CD4-positive, alpha-beta T cell (primary cell): ENCODE results near the gene TOR2A. TPM values are rescaled to one million over a fixed set of nuclear protein-coding genes. Genes with fewer than 3 reads are reported as not detected.
"Not testable (repeated sequence)": the region's sequence is repeated elsewhere in the genome, so short reads cannot be mapped to it uniquely, and the experiment has no call there.

Experiments
- ATAC-seq: fragments of 200-7000 bp; cut with Tn5 transposase; one replicate; pipeline ENCODE4 v1.10.0; 2022; ENCODE audit warnings: mild to moderate bottlenecking; ENCODE audit not compliant: poor library complexity
- CTCF ChIA-PET: fragments of 350-600 bp; sonication (Branson Sonifier 250); formaldehyde crosslinking; loops from one replicate; lab custom pipeline; 2021; ENCODE audit warnings: antibody characterized with exemption, inconsistent platforms; lab: Charles Lee
- POLR2A ChIA-PET: fragments of 350-600 bp; sonication (Branson Sonifier 250); formaldehyde crosslinking; loops from one replicate; lab custom pipeline; 2021; ENCODE audit warnings: antibody characterized with exemption, inconsistent platforms; lab: Charles Lee
- DNase-seq, 14 experiments: peaks; one replicate each; pipeline ENCODE4 v3.0.0-alpha.2; 2013 to 2020; ENCODE audit warnings: mixed read lengths in 2 of 14
- H3K27ac ChIP-seq, 2 donors: one replicate each; pipeline versions ENCODE4 v1.5.1 to v1.7.0; 2013; ENCODE audit warnings: low read length in 2 of 2, low read depth in 1 of 2, mild to moderate bottlenecking in 1 of 2
- H3K27me3 ChIP-seq, 2 experiments: 1 replicate in 1 of 2; 2 replicates in 1 of 2; pipeline versions ENCODE4 v1.6.1 to v1.7.0; 2013; ENCODE audit warnings: low read length in 2 of 2, control low read depth in 1 of 2, mild to moderate bottlenecking in 1 of 2, moderate library complexity in 1 of 2; ENCODE audit not compliant: insufficient read depth in 2 of 2, control insufficient read depth in 1 of 2
- H3K36me3 ChIP-seq: one replicate; pipeline ENCODE4 v1.6.1; 2013; ENCODE audit warnings: low read length, control low read depth; ENCODE audit not compliant: insufficient read depth
- H3K4me1 ChIP-seq: one replicate; pipeline ENCODE4 v1.6.1; 2013; ENCODE audit warnings: low read length, control low read depth; ENCODE audit not compliant: insufficient read depth
- H3K4me3 ChIP-seq: one replicate; pipeline ENCODE4 v1.5.1; 2013; ENCODE audit warnings: mild to moderate bottlenecking, low read length, moderate library complexity
- H3K9me3 ChIP-seq, 2 experiments: 1 replicate in 1 of 2; 2 replicates in 1 of 2; pipeline versions ENCODE4 v1.6.1 to v1.7.0; 2013; ENCODE audit warnings: low read length in 2 of 2, mild to moderate bottlenecking in 2 of 2, control low read depth in 1 of 2, moderate library complexity in 1 of 2; ENCODE audit not compliant: control insufficient read depth in 1 of 2, insufficient read depth in 1 of 2
- H3K27ac Mint-ChIP-seq: one replicate; pipeline ENCODE4 v1.8.0; 2020; ENCODE audit warnings: mixed read lengths
- H3K27me3 Mint-ChIP-seq: one replicate; pipeline ENCODE4 v1.8.0; 2021; ENCODE audit warnings: mixed read lengths
- H3K36me3 Mint-ChIP-seq: one replicate; pipeline ENCODE4 v1.8.0; 2021; ENCODE audit warnings: low read depth, mixed read lengths
- H3K4me1 Mint-ChIP-seq: one replicate; pipeline ENCODE4 v1.8.0; 2021; ENCODE audit warnings: low read depth, mixed read lengths
- H3K4me3 Mint-ChIP-seq: one replicate; pipeline ENCODE4 v1.8.0; 2020; ENCODE audit warnings: mild to moderate bottlenecking, mixed read lengths
- H3K9me3 Mint-ChIP-seq: one replicate; pipeline ENCODE4 v1.8.0; 2020; ENCODE audit warnings: mixed read lengths
- intact Hi-C, 2 experiments: fragments of 100-400 bp; cut with DNase I in 1 of 2; cut with micrococcal nuclease in 1 of 2; formaldehyde crosslinking; loops; one replicate each; pipeline versions ENCODE4 v1.15.1 to v1.9.0; 2023 to 2025; cut with DNase I, micrococcal nuclease
- total RNA-seq, 174 experiments: library from RNA in 2 of 174; stranded (reverse) in 2 of 174; gene quantifications; one replicate each; pipeline ENCODE4 v1.2.3 and lab custom pipeline; 2021 to 2026
- TF ChIP-seq, protein P1 (sequence below): fragments of 200-600 bp; IDR thresholded peaks from one replicate; pipeline ENCODE4 v1.8.0; 2022; ENCODE audit warnings: antibody characterized with exemption, mild to moderate bottlenecking

TOR2A gene
- total RNA-seq, 2 experiments from 2014 or later, result 7.6 to 8.2 TPM

GRCh38 chr9:127761061-127761460, 26.0 kb upstream of the TOR2A start:
- no peak overlapping the region for H3K27ac ChIP-seq
- ChIA-PET POLR2A (interaction anchor here (1.2 to 1.5 kb wide), 2 partner anchors 10 to 24 kb away, joined by 3 to 4 read pairs; no protein-coding TSS in a partner anchor), CTCF (interaction anchor here (0.6 kb wide), 1 partner anchor 9 kb away, joined by 3 read pairs; no protein-coding TSS in a partner anchor)
- no peaks in the 10 kb centered on the region for H3K9me3 Mint-ChIP-seq
- DNase-seq (no peak), ATAC-seq (no peak)
- H3K9me3 ChIP-seq, result no peaks in the 10 kb centered on the region
- no peak overlapping the region for H3K27ac Mint-ChIP-seq
- no peaks in the 10 kb centered on the region for H3K27me3 ChIP-seq
- H3K4me1 ChIP-seq, result peaks cover 42% of the 10 kb centered on the region
- no peak overlapping the region for H3K4me3 Mint-ChIP-seq
- peaks cover 63% of the 10 kb centered on the region for H3K36me3 Mint-ChIP-seq
- H3K27me3 Mint-ChIP-seq, result no peaks in the 10 kb centered on the region
- H3K4me1 Mint-ChIP-seq, result peaks cover 40% of the 10 kb centered on the region
- no peak overlapping the region for H3K4me3 ChIP-seq
- peaks cover 84% of the 10 kb centered on the region for H3K36me3 ChIP-seq
- intact Hi-C loops, result no loop called here
- TF ChIP-seq, protein P1, sequence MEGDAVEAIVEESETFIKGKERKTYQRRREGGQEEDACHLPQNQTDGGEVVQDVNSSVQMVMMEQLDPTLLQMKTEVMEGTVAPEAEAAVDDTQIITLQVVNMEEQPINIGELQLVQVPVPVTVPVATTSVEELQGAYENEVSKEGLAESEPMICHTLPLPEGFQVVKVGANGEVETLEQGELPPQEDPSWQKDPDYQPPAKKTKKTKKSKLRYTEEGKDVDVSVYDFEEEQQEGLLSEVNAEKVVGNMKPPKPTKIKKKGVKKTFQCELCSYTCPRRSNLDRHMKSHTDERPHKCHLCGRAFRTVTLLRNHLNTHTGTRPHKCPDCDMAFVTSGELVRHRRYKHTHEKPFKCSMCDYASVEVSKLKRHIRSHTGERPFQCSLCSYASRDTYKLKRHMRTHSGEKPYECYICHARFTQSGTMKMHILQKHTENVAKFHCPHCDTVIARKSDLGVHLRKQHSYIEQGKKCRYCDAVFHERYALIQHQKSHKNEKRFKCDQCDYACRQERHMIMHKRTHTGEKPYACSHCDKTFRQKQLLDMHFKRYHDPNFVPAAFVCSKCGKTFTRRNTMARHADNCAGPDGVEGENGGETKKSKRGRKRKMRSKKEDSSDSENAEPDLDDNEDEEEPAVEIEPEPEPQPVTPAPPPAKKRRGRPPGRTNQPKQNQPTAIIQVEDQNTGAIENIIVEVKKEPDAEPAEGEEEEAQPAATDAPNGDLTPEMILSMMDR, result no peak

DNA sequence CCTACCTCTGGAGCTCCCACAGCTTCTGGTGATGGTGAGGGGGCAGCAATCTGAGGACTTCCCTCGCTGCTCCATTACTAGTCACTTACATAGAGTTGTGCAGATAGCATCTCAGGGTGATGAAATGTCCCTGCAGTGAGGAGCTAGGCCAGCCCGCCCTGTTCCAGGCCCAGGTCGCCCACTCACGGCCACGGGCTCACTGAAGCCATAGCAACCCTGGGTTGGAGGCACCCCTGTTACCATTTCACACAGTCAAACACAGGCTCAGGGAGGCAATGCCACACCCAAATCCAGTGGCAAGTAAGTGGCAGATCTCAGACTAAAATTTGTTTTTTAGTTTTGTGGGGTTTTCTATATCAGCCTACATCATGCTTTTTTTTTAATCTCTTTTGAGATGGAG, 23.7 kb upstream of the TOR2A start:
- Histone ChIP-seq H3K36me3 (peaks cover 74% of the 10 kb centered on the region), H3K4me3 (no peak overlapping the region), H3K27me3 (no peaks in the 10 kb centered on the region), H3K27ac (no peak overlapping the region), H3K9me3 (no peaks in the 10 kb centered on the region), H3K4me1 (peaks cover 25% of the 10 kb centered on the region)
- ATAC-seq, result no peak
- Mint-ChIP-seq H3K27ac (peak overlapping the region; percentile 21), H3K4me3 (no peak overlapping the region), H3K27me3 (no peaks in the 10 kb centered on the region), H3K4me1 (peaks cover 21% of the 10 kb centered on the region), H3K36me3 (peaks cover 40% of the 10 kb centered on the region), H3K9me3 (no peaks in the 10 kb centered on the region)
- intact Hi-C loops, result no loop called here
- POLR2A ChIA-PET, result no interaction called here
- DNase-seq, result no peak
- CTCF ChIA-PET, result no interaction called here
- TF ChIP-seq, protein P1, result no peak

- H3K9me3 Mint-ChIP-seq, H3K4me1 ChIP-seq, DNase-seq, H3K27ac Mint-ChIP-seq, intact Hi-C loops, ATAC-seq, H3K27me3 Mint-ChIP-seq, H3K9me3 ChIP-seq, H3K27ac ChIP-seq, H3K27me3 ChIP-seq, H3K4me1 Mint-ChIP-seq, H3K4me3 Mint-ChIP-seq, H3K4me3 ChIP-seq: not testable (repeated sequence)
- CTCF ChIA-PET, result interaction anchor here (0.6 to 1.1 kb wide), 4 partner anchors 21 to 137 kb away, joined by 3 to 4 read pairs (median 3); no protein-coding TSS in a partner anchor
- POLR2A ChIA-PET, result interaction anchor here (1.8 kb wide), 1 partner anchor 29 kb away, joined by 7 read pairs; the partner anchor contains the start of gene CDK9
- H3K36me3 Mint-ChIP-seq, result peaks cover 39% of the 10 kb centered on the region
- H3K36me3 ChIP-seq, result peaks cover 68% of the 10 kb centered on the region
Observed at GRCh38 chr9:127756776-127757175, 21.7 kb upstream of the TOR2A start.

DNA sequence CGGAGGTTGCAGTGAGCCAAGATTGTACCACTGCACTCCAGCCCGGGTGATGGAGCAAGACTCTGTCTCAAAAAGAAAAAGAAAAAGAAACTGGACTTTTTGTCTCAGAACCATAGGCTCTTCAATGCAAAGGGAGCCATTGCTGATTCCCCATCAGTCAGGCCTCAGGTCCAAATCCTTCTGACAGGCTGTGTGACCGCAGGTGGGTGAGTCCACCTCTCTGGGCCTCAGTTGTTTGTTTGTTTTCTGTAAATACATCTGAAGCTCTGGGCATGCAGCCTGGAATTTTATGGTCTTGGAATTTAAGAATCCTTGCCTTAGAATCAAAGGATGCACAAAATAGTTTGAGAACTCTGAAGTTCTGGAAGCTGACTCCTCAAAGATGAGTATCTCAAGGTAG, 21.1 kb upstream of the TOR2A start:
- Histone ChIP-seq H3K4me3 (no peak overlapping the region), H3K27me3 (no peaks in the 10 kb centered on the region), H3K9me3 (no peaks in the 10 kb centered on the region), H3K4me1 (peaks cover 9% of the 10 kb centered on the region), H3K36me3 (peaks cover 68% of the 10 kb centered on the region), H3K27ac (no peak overlapping the region)
- ATAC-seq (no peak), DNase-seq (no peak)
- Mint-ChIP-seq H3K27me3 (no peaks in the 10 kb centered on the region), H3K4me3 (no peak overlapping the region), H3K27ac (no peak overlapping the region), H3K4me1 (peaks cover 9% of the 10 kb centered on the region), H3K36me3 (peaks cover 42% of the 10 kb centered on the region), H3K9me3 (no peaks in the 10 kb centered on the region)
- CTCF ChIA-PET, result interaction anchor here (0.7 to 1.1 kb wide), 3 partner anchors 21 to 137 kb away, joined by 3 to 4 read pairs (median 3); no protein-coding TSS in a partner anchor
- TF ChIP-seq, protein P1, result no peak
- POLR2A ChIA-PET, result interaction anchor here (1.8 kb wide), 1 partner anchor 29 kb away, joined by 7 read pairs; the partner anchor contains the start of gene CDK9
- intact Hi-C loops, result no loop called here
